OCI-LY7 (cell line): ENCODE results near the gene SLC24A4. TPM values are rescaled to one million over a fixed set of nuclear protein-coding genes. Genes with fewer than 3 reads are reported as not detected.

Experiments used
- BruUV-seq: library from RNA; stranded (reverse); fragments of 400-500 nt; replicated peaks from 2 replicates; lab custom pipeline; 2021; lab: Mats Ljungman, UMichigan
- CTCF ChIA-PET: fragments of 300-600 bp; sonication (Branson Sonifier 250); formaldehyde crosslinking; loops from one replicate; lab custom pipeline; 2022; ENCODE audit warnings: antibody characterized with exemption; ENCODE audit not compliant: unreplicated experiment; lab: Charles Lee
- POLR2A ChIA-PET: fragments of 300-600 bp; sonication (Branson Sonifier 250); formaldehyde crosslinking; loops from one replicate; lab custom pipeline; 2022; ENCODE audit warnings: antibody characterized with exemption; lab: Charles Lee
- DNase-seq: peaks from one replicate; pipeline ENCODE4 v3.0.0-alpha.2; 2015; ENCODE audit warnings: low spot score
- H2AFZ ChIP-seq: fragments of 200-600 bp; sonication (generic), shearing (Covaris generic); 2 replicates; pipeline ENCODE4 v1.6.1; 2014; ENCODE audit warnings: mild to moderate bottlenecking, antibody characterized with exemption, low read length, moderate library complexity
- H3K27ac ChIP-seq: fragments of 200-600 bp; sonication (generic); 2 replicates; pipeline ENCODE4 v1.5.1; 2014; ENCODE audit warnings: mixed run types, low read depth, mild to moderate bottlenecking, moderate library complexity, low read length, inconsistent platforms; ENCODE audit not compliant: poor library complexity, severe bottlenecking
- H3K36me3 ChIP-seq: fragments of 200-600 bp; sonication (generic); 2 replicates; pipeline ENCODE4 v1.6.1; 2014; ENCODE audit warnings: mild to moderate bottlenecking, antibody characterized with exemption, low read length, moderate library complexity, mixed read lengths; ENCODE audit not compliant: insufficient read depth
- H3K4me1 ChIP-seq: fragments of 200-600 bp; sonication (generic); 2 replicates; pipeline ENCODE4 v1.5.1; 2014; ENCODE audit warnings: mild to moderate bottlenecking, low read length; ENCODE audit not compliant: insufficient read depth, poor library complexity, severe bottlenecking
- H3K4me2 ChIP-seq: fragments of 200-600 bp; sonication (generic); 2 replicates; pipeline ENCODE4 v1.6.1; 2014; ENCODE audit warnings: mild to moderate bottlenecking, low read length
- H3K4me3 ChIP-seq: fragments of 200-600 bp; sonication (generic); 2 replicates; pipeline ENCODE4 v1.5.1; 2014; ENCODE audit warnings: mild to moderate bottlenecking, low read depth, low read length; ENCODE audit not compliant: poor library complexity, severe bottlenecking
- H3K79me2 ChIP-seq: fragments of 200-600 bp; sonication (generic); 2 replicates; pipeline ENCODE4 v1.6.1; 2016; ENCODE audit warnings: low read depth, mild to moderate bottlenecking, low read length, moderate library complexity, mixed read lengths; ENCODE audit not compliant: insufficient read depth
- H3K9me2 ChIP-seq: fragments of 200-600 bp; sonication (generic); 2 replicates; pipeline ENCODE4 v1.6.1; 2016; ENCODE audit warnings: mild to moderate bottlenecking, low read length, mixed read lengths; ENCODE audit not compliant: insufficient read depth
- H3K9me3 ChIP-seq: fragments of 200-600 bp; sonication (generic); 2 replicates; pipeline ENCODE4 v1.6.1; 2014; ENCODE audit warnings: mild to moderate bottlenecking, mixed run types, low read length, mixed read lengths
- H4K20me1 ChIP-seq: fragments of 200-600 bp; sonication (generic); 2 replicates; pipeline ENCODE4 v1.6.1; 2014; ENCODE audit warnings: mild to moderate bottlenecking, antibody characterized with exemption, low read length, moderate library complexity, mixed read lengths; ENCODE audit not compliant: insufficient read depth
- EZH2phosphoT487 ChIP-seq: fragments of 200-600 bp; sonication (generic); IDR thresholded peaks from 2 replicates; pipeline ENCODE4 v1.6.1; 2018; ENCODE audit warnings: low read depth, borderline replicate concordance, mild to moderate bottlenecking, mixed run types, antibody characterized with exemption, low read length, moderate library complexity, mixed read lengths
- intact Hi-C: fragments of 100-400 bp; cut with micrococcal nuclease; formaldehyde crosslinking; loops from one replicate; pipeline ENCODE4 v1.10.0; 2022; ENCODE audit not compliant: unreplicated experiment
- total RNA-seq, 2 experiments: library from RNA; depleted of rRNA in 1 of 2; stranded (reverse); fragments of >200 nt in 1 of 2; shearing (Covaris generic) in 1 of 2; gene quantifications; 2 replicates each; pipeline ENCODE4 v1.2.3, GENCODE V29; 2014 to 2022
- TF ChIP-seq, protein P1 (sequence below): fragments of 200-600 bp; sonication (generic); conservative IDR thresholded peaks from 2 replicates; pipeline ENCODE4 v1.5.1; 2014; ENCODE audit warnings: mild to moderate bottlenecking, antibody characterized with exemption, low read length, moderate library complexity, mixed read lengths

The SLC24A4 gene
- total RNA-seq, 2 experiments from 2014 or later, result not detected

- no peak overlapping the region for H3K4me2 ChIP-seq
- H3K4me3 ChIP-seq, result no peak overlapping the region
- no peaks in the 10 kb centered on the region for H3K36me3 ChIP-seq
- H3K9me3 ChIP-seq, result no peaks in the 10 kb centered on the region
- H4K20me1 ChIP-seq, result no peaks in the 10 kb centered on the region
- H3K79me2 ChIP-seq, result no peaks in the 10 kb centered on the region
- CTCF ChIA-PET, result no interaction called here
- no peak overlapping the region for H2AFZ ChIP-seq
- H3K27ac ChIP-seq, result no peak overlapping the region
- POLR2A ChIA-PET, result no interaction called here
- no peaks in the 10 kb centered on the region for H3K4me1 ChIP-seq
- intact Hi-C loops, result no loop called here
- no peaks in the 10 kb centered on the region for H3K9me2 ChIP-seq
- TF ChIP-seq EZH2phosphoT487, result no peak
- DNase-seq, result no peak
- BruUV-seq, result no TSS peak
Measured at GRCh38 chr14:92431199-92431725, 108.3 kb downstream of the SLC24A4 start.

DNA sequence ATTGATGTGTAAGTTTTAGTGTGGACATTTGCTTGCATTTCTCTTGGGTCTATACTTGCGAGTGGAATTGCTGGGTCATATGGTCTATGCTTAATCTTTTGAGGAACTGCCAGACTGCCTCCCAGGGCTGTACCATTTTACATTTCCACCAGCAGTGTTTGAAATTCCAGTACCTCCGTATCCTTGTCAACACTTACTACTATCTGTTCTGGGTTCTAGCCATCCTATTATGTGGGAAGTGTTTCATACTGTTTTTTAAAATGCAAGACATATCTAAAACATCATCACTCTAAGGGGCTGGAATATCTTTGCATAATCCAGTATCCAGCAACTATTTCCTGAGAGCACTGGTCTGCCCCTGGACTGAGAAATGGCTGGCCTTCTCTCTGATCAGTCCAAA, 110.4 kb downstream of the SLC24A4 start:
- Histone ChIP-seq H2AFZ (no peak overlapping the region), H3K79me2 (no peaks in the 10 kb centered on the region), H3K27ac (no peak overlapping the region), H3K9me2 (no peaks in the 10 kb centered on the region), H3K9me3 (no peaks in the 10 kb centered on the region), H3K4me2 (no peak overlapping the region), H3K4me3 (no peak overlapping the region), H4K20me1 (no peaks in the 10 kb centered on the region), H3K36me3 (no peaks in the 10 kb centered on the region), H3K4me1 (no peaks in the 10 kb centered on the region)
- intact Hi-C loops, result no loop called here
- no TSS peak for BruUV-seq
- TF ChIP-seq, protein P1, sequence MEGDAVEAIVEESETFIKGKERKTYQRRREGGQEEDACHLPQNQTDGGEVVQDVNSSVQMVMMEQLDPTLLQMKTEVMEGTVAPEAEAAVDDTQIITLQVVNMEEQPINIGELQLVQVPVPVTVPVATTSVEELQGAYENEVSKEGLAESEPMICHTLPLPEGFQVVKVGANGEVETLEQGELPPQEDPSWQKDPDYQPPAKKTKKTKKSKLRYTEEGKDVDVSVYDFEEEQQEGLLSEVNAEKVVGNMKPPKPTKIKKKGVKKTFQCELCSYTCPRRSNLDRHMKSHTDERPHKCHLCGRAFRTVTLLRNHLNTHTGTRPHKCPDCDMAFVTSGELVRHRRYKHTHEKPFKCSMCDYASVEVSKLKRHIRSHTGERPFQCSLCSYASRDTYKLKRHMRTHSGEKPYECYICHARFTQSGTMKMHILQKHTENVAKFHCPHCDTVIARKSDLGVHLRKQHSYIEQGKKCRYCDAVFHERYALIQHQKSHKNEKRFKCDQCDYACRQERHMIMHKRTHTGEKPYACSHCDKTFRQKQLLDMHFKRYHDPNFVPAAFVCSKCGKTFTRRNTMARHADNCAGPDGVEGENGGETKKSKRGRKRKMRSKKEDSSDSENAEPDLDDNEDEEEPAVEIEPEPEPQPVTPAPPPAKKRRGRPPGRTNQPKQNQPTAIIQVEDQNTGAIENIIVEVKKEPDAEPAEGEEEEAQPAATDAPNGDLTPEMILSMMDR, result no peak
- TF ChIP-seq EZH2phosphoT487, result no peak
- no peak for DNase-seq
- POLR2A ChIA-PET, result no interaction called here
- CTCF ChIA-PET, result no interaction called here

- H3K4me1 ChIP-seq, result peaks cover 8% of the 10 kb centered on the region
- no peak overlapping the region for H2AFZ ChIP-seq
- H3K36me3 ChIP-seq, result no peaks in the 10 kb centered on the region
- no peak for DNase-seq
- no peaks in the 10 kb centered on the region for H4K20me1 ChIP-seq
- ChIA-PET CTCF (no interaction called here), POLR2A (no interaction called here)
- H3K27ac ChIP-seq, result no peak overlapping the region
- no peak overlapping the region for H3K4me3 ChIP-seq
- H3K9me3 ChIP-seq, result no peaks in the 10 kb centered on the region
- intact Hi-C loops, result no loop called here
- H3K4me2 ChIP-seq, result no peak overlapping the region
- no TSS peak for BruUV-seq
- no peaks in the 10 kb centered on the region for H3K79me2 ChIP-seq
- H3K9me2 ChIP-seq, result no peaks in the 10 kb centered on the region
- TF ChIP-seq, protein P1, result no peak
- no peak for TF ChIP-seq EZH2phosphoT487
Measured at GRCh38 chr14:92435154-92435553, 112.2 kb downstream of the SLC24A4 start.
